ENCODE results near the gene DDX53. TPM values are rescaled to one million over a fixed set of nuclear protein-coding genes. Genes with fewer than 3 reads are reported as not detected.

Gene DDX53
- total RNA-seq, 1 experiment from 2014 or later: not detected

- DNase-seq (ENCODE audit: low read depth): no peak
- in situ Hi-C loops (cut with HindIII; ENCODE audit: low pct_unique_long_range_greater_than_20kb, low sequenced_read_pairs): no loop called here
Measured at GRCh38 chrX:23031600-23031999, 31.8 kb downstream of the DDX53 start.

- in situ Hi-C loops (cut with HindIII; ENCODE audit: low pct_unique_long_range_greater_than_20kb, low sequenced_read_pairs): no loop called here
- no peak for DNase-seq (ENCODE audit: low read depth)
Measured at GRCh38 chrX:23035493-23035892, 35.7 kb downstream of the DDX53 start.

- in situ Hi-C loops (cut with HindIII; ENCODE audit: low pct_unique_long_range_greater_than_20kb, low sequenced_read_pairs): no loop called here
- no peak for DNase-seq (ENCODE audit: low read depth)
Measured at GRCh38 chrX:23046443-23046842, 46.7 kb downstream of the DDX53 start.

- in situ Hi-C loops (cut with HindIII; ENCODE audit: low pct_unique_long_range_greater_than_20kb, low sequenced_read_pairs): no loop called here
Measured at GRCh38 chrX:23048806-23049573, 49.2 kb downstream of the DDX53 start.

GRCh38 chrX:23052324-23052723 lies 52.6 kb downstream of the DDX53 start:
- no peak for DNase-seq (ENCODE audit: low read depth)
- in situ Hi-C loops (cut with HindIII; ENCODE audit: low pct_unique_long_range_greater_than_20kb, low sequenced_read_pairs): no loop called here

More at GRCh38 chrX:23048806-23049573, 49.2 kb downstream of the DDX53 start:
- no peak for DNase-seq (ENCODE audit: low read depth)
